Measurements from ENCODE around the gene SYNDIG1. TPM values are rescaled to one million over a fixed set of nuclear protein-coding genes. Genes with fewer than 3 reads are reported as not detected.

The SYNDIG1 gene
- total RNA-seq, 1 experiment from 2014 or later: 5.4 TPM

DNA sequence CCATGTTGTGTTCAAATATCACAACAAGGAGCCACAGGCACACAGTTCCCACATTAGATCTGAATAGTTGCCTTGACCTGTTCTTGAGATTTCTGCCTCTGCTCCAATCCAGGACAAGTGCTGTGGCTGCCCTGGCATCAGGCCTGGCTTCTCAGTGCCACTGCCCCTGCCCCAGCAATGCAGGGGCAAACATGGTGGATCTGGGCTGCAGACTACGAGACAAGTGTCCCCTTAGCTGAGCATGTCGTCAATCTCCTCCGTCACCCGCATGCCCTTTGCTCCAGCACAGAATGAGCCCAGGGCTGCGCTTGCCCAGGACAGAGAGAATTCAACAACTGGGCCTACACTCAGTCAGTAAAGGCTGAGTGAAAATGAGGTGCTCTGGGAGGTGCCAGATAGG, 201.6 kb downstream of the SYNDIG1 start:
- Mint-ChIP-seq H3K27me3 (ENCODE audit: low read depth) (no peaks in the 10 kb centered on the region; the same call in none of the 2 replicates), H3K4me1 (peaks cover 2 to 8% of the 10 kb centered on the region in 2 experiments; a peak in 2 of 4 replicates), H3K4me3 (no peak overlapping the region), H3K9me3 (no peaks in the 10 kb centered on the region; a peak in 1 of 5 replicates), H3K36me3 (ENCODE audit: insufficient read depth in 1 of 3, low read depth in 3 of 3) (no peaks in the 10 kb centered on the region), H3K27ac (no peak overlapping the region)
- no peak overlapping the region for H2BK120ac ChIP-seq (ENCODE audit: low read depth, low read length, poor library complexity, severe bottlenecking)
- no peak overlapping the region for H3K9ac ChIP-seq (ENCODE audit: extremely low read depth, insufficient read length, low read length)
- H4K5ac ChIP-seq (ENCODE audit: insufficient read length, low read depth, low read length): no peak overlapping the region
- no CpG with 5 or more reads among the region's 5 CpGs for WGBS (ENCODE audit: extremely low coverage, insufficient read length, low lambda C conversion rate)
- no peak overlapping the region for H3K14ac ChIP-seq (ENCODE audit: insufficient read depth, low read length)
- no peak overlapping the region for H3K27ac ChIP-seq (ENCODE audit: insufficient read length, low read depth, low read length)
- no peak overlapping the region for H2AK5ac ChIP-seq (ENCODE audit: insufficient read length, low read length)
- no peak for DNase-seq
- TF ChIP-seq, protein P1, sequence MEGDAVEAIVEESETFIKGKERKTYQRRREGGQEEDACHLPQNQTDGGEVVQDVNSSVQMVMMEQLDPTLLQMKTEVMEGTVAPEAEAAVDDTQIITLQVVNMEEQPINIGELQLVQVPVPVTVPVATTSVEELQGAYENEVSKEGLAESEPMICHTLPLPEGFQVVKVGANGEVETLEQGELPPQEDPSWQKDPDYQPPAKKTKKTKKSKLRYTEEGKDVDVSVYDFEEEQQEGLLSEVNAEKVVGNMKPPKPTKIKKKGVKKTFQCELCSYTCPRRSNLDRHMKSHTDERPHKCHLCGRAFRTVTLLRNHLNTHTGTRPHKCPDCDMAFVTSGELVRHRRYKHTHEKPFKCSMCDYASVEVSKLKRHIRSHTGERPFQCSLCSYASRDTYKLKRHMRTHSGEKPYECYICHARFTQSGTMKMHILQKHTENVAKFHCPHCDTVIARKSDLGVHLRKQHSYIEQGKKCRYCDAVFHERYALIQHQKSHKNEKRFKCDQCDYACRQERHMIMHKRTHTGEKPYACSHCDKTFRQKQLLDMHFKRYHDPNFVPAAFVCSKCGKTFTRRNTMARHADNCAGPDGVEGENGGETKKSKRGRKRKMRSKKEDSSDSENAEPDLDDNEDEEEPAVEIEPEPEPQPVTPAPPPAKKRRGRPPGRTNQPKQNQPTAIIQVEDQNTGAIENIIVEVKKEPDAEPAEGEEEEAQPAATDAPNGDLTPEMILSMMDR (conservative IDR thresholded peaks at IDR 0.05): no peak
- H3K23ac ChIP-seq (ENCODE audit: insufficient read length, low read depth, low read length): no peak overlapping the region
- H3K9me3 ChIP-seq (ENCODE audit: control insufficient read depth, low read depth, low read length): no peaks in the 10 kb centered on the region
- H3K4ac ChIP-seq (ENCODE audit: low read depth, low read length): no peak overlapping the region
- no peaks in the 10 kb centered on the region for H3K23me2 ChIP-seq (ENCODE audit: insufficient read length, low read depth, low read length, poor library complexity, severe bottlenecking)
- no peak overlapping the region for H3K18ac ChIP-seq (ENCODE audit: insufficient read length, low read depth, low read length)
- H3T11ph ChIP-seq (ENCODE audit: low read length): no peak overlapping the region
- no peaks in the 10 kb centered on the region for H3K79me1 ChIP-seq (ENCODE audit: insufficient read depth, low read depth, low read length, poor library complexity, severe bottlenecking)
- H2BK12ac ChIP-seq (ENCODE audit: insufficient read length, low read depth, low read length): no peak overlapping the region
- no peak overlapping the region for H2BK15ac ChIP-seq (ENCODE audit: low read depth, low read length)
- no peak overlapping the region for H2AFZ ChIP-seq (ENCODE audit: low read length)
- H3K4me2 ChIP-seq (ENCODE audit: insufficient read depth, insufficient read length, low read length): no peak overlapping the region
- H3K4me1 ChIP-seq (ENCODE audit: insufficient read depth, low read length): no peaks in the 10 kb centered on the region
- no peak overlapping the region for H2BK20ac ChIP-seq (ENCODE audit: low read depth, low read length, poor library complexity, severe bottlenecking)
- no peak overlapping the region for H2BK5ac ChIP-seq (ENCODE audit: insufficient read length, low read length)
- H4K20me1 ChIP-seq (ENCODE audit: control insufficient read depth, insufficient read depth, insufficient read length): no peaks in the 10 kb centered on the region
- no peak overlapping the region for H4K8ac ChIP-seq (replicated peaks; ENCODE audit: insufficient read length, low read depth, low read length)
- no peak overlapping the region for H4K91ac ChIP-seq (ENCODE audit: insufficient read length, low read depth, low read length)
- H3K79me2 ChIP-seq (ENCODE audit: insufficient read depth, low read length): no peaks in the 10 kb centered on the region
- no peak overlapping the region for H3K56ac ChIP-seq (ENCODE audit: insufficient read length, low read depth, low read length)
- no peaks in the 10 kb centered on the region for H3K27me3 ChIP-seq (ENCODE audit: insufficient read depth, low read length)
